Mesendoderm (in vitro differentiated cells): ENCODE measurements around the gene AKAP6.

Experiments
- DNase-seq: peaks from one replicate; pipeline ENCODE4 v3.0.0; 2013
- H2AK5ac ChIP-seq: 2 replicates; pipeline ENCODE4 v1.6.1; 2013; ENCODE audit warnings: low read length, inconsistent platforms
- H2BK120ac ChIP-seq: 2 replicates; pipeline ENCODE4 v1.6.1; 2013; ENCODE audit warnings: low read depth, mild to moderate bottlenecking, low read length, moderate library complexity, mixed read lengths
- H2BK15ac ChIP-seq: replicated peaks from 2 replicates; pipeline ENCODE4 v1.6.1; 2013; ENCODE audit warnings: low read depth, mild to moderate bottlenecking, moderate library complexity
- H2BK5ac ChIP-seq: 2 replicates; pipeline ENCODE4 v1.6.1; 2013; ENCODE audit warnings: low read length, inconsistent platforms
- H3K18ac ChIP-seq: 2 replicates; pipeline ENCODE4 v1.6.1; 2013; ENCODE audit warnings: mild to moderate bottlenecking, low read length, mixed read lengths
- H3K23ac ChIP-seq: one replicate; pipeline ENCODE4 v1.6.1; 2013; ENCODE audit warnings: low read length
- H3K27ac ChIP-seq: 2 replicates; pipeline ENCODE4 v1.5.1; 2013; ENCODE audit warnings: low read depth, mild to moderate bottlenecking, inconsistent platforms, low read length, moderate library complexity
- H3K27me3 ChIP-seq: 2 replicates; pipeline ENCODE4 v1.6.1; 2013; ENCODE audit warnings: low read length, control low read depth, mild to moderate bottlenecking, inconsistent platforms; ENCODE audit not compliant: insufficient read depth, poor library complexity
- H3K36me3 ChIP-seq: 2 replicates; pipeline ENCODE4 v1.6.1; 2013; ENCODE audit warnings: low read length, inconsistent platforms; ENCODE audit not compliant: control insufficient read depth, insufficient read depth
- H3K4ac ChIP-seq: one replicate; pipeline ENCODE4 v1.6.1; 2013; ENCODE audit warnings: low read depth, mild to moderate bottlenecking, low read length, moderate library complexity
- H3K4me1 ChIP-seq: 2 replicates; pipeline ENCODE4 v1.6.1; 2013; ENCODE audit warnings: low read depth, low read length, inconsistent platforms; ENCODE audit not compliant: control insufficient read depth
- H3K4me2 ChIP-seq: 2 replicates; pipeline ENCODE4 v1.6.1; 2013; ENCODE audit warnings: low read length
- H3K4me3 ChIP-seq: 2 replicates; pipeline ENCODE4 v1.5.1; 2013; ENCODE audit warnings: mild to moderate bottlenecking, low read length
- H3K56ac ChIP-seq: one replicate; pipeline ENCODE4 v1.6.1; 2013; ENCODE audit warnings: low read length
- H3K79me1 ChIP-seq: 2 replicates; pipeline ENCODE4 v1.6.1; 2013; ENCODE audit warnings: low read length, inconsistent platforms
- H3K79me2 ChIP-seq: 2 replicates; pipeline ENCODE4 v1.6.1; 2013; ENCODE audit warnings: mild to moderate bottlenecking, low read length; ENCODE audit not compliant: control insufficient read depth, insufficient read depth
- H3K9ac ChIP-seq: 2 replicates; pipeline ENCODE4 v1.6.1; 2013; ENCODE audit warnings: low read length, inconsistent platforms
- H4K5ac ChIP-seq: one replicate; pipeline ENCODE4 v1.6.1; 2013; ENCODE audit warnings: low read length
- H4K8ac ChIP-seq: one replicate; pipeline ENCODE4 v1.6.1; 2013; ENCODE audit warnings: low read depth, mild to moderate bottlenecking, control low read depth, low read length, moderate library complexity
- WGBS: extraction: QIAGEN DNeasy Blood & Tissue Kit; methylation state at CpG from one replicate; pipeline ENCODE4 v1.1.7; 2013; ENCODE audit warnings: low lambda C conversion rate, missing lambda C conversion rate; ENCODE audit not compliant: insufficient coverage; ENCODE audit errors: extremely low coverage; 5-methylcytosine and 5-hydroxymethylcytosine counted together

The AKAP6 gene

DNA sequence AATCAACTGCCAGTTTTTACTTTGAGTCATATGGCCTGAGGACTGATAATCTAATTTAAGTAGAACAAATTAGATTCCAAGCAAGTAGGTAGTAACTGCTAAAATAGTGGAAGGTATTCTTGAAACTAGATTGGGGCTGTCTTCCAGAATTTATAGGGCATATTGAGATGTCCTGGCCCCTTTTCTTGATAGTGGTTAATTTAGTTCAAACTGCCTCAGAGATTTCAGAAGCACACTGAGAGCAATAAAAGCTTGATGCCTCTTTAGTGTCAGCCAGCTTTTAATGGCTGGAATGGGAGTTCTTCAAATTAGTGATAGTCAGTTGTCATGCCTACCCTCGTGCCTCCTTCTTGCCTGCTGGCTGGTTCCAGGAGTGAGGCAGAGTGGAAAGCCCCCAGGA lies 120.5 kb downstream of the AKAP6 start:
- Histone ChIP-seq H4K5ac (no peak overlapping the region), H3K18ac (no peak overlapping the region), H2BK5ac (no peak overlapping the region), H2BK120ac (no peak overlapping the region), H3K4me3 (no peak overlapping the region), H3K4me1 (no peaks in the 10 kb centered on the region), H3K79me1 (no peaks in the 10 kb centered on the region), H2AK5ac (no peak overlapping the region), H3K4ac (no peak overlapping the region), H3K27me3 (no peaks in the 10 kb centered on the region), H3K23ac (no peak overlapping the region), H4K8ac (no peak overlapping the region), H3K9ac (no peak overlapping the region), H2BK15ac (no peak overlapping the region), H3K27ac (no peak overlapping the region), H3K4me2 (no peak overlapping the region), H3K36me3 (no peaks in the 10 kb centered on the region), H3K79me2 (no peaks in the 10 kb centered on the region), H3K56ac (no peak overlapping the region)
- no CpG with 5 or more reads among the region's 1 CpG for WGBS
- no peak for DNase-seq

DNA sequence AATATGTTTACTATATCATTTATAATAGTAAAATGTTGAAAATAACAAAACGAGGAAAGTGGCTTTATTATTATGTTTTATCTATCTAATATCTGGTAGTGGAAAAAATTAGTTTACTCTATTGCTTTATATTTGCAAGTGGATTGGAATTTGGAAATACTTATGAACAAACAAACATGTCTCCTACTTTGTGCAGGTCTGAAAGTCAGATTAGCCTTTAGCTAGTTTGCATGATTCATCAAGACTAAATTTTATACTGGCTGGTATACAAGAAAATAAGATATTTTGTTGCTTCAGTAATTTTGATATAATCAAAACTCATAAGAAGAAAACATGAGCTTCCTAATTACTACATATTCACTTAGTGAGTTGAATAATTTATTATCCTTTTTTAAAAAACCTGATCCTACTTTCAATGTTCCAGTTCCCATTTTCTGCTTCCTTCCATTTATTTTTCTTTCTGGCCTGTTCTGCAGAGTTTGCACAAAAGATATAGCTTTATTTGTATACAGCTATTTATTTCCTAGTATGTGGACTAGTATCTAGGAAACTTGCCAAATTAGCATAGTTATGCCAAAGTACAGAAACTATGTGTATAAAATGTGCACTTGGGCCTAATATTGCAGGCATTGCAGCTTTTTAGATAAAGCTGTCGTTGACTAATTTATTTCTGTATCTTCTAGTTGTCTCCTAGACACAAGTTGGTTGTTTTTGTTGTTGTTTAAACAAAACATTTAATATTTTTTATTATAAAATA lies 122.0 kb downstream of the AKAP6 start:
- Histone ChIP-seq H2BK5ac (no peak overlapping the region), H3K27me3 (no peaks in the 10 kb centered on the region), H3K56ac (no peak overlapping the region), H3K4ac (no peak overlapping the region), H3K27ac (no peak overlapping the region), H3K18ac (no peak overlapping the region), H3K4me2 (no peak overlapping the region), H3K4me1 (no peaks in the 10 kb centered on the region), H3K23ac (no peak overlapping the region), H4K5ac (no peak overlapping the region), H2BK15ac (no peak overlapping the region), H4K8ac (no peak overlapping the region), H2AK5ac (no peak overlapping the region), H2BK120ac (no peak overlapping the region), H3K9ac (no peak overlapping the region), H3K79me1 (no peaks in the 10 kb centered on the region), H3K79me2 (no peaks in the 10 kb centered on the region), H3K4me3 (no peak overlapping the region), H3K36me3 (no peaks in the 10 kb centered on the region)
- WGBS, result no CpG with 5 or more reads among the region's 2 CpGs
- DNase-seq, result no peak

DNA sequence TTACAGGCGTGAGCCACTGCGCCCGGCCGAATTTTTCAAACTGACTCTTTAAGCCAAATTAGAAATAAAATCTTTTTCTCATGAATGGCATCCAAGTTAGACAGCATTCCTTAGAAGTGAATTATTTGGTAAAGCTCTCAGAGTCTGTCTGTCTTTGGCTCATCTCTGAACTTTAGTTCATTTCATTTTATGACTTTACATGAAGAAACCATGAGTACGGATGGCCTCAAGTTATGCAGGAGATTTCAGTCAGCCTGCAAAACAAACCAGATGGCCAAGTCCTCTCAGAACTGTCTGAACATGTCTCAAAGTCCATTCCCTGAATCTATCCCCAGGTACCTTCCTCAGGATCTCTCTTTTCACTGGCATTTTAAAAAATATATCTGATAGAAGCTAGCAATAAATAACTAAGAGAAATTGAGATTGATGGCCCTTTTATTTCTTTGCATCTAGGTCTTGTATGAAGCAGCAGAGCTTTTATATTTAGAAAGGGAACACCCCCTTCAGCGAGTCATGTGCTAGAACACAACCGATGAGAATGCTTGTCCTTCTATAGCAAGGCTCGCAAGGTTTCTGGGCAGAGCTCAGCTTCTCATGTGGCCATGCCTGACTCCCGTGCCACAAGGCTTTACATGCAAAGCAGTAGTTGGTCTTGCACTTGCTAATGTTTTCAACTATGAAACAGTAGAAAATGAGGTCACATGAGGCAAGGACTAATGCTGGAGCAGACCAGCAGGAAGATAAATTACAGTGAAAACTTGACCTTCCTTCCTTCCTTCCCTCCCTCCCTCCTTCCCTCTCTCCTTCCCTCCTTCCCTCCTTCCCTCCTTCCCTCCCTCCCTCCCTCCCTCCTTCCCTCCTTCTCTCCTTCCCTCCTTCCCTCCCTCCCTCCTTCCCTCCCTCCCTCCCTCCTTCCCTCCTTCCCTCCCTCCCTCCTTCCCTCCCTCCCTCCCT lies 125.0 kb downstream of the AKAP6 start:
- Histone ChIP-seq H2BK15ac (no peak overlapping the region), H3K4ac (no peak overlapping the region), H3K79me2 (no peaks in the 10 kb centered on the region), H4K8ac (no peak overlapping the region), H3K23ac (no peak overlapping the region), H3K27ac (no peak overlapping the region), H3K79me1 (no peaks in the 10 kb centered on the region), H3K4me2 (no peak overlapping the region), H4K5ac (no peak overlapping the region), H3K27me3 (no peaks in the 10 kb centered on the region), H3K4me1 (no peaks in the 10 kb centered on the region), H3K56ac (no peak overlapping the region), H3K9ac (no peak overlapping the region), H3K36me3 (no peaks in the 10 kb centered on the region), H2AK5ac (no peak overlapping the region), H3K18ac (no peak overlapping the region), H2BK120ac (no peak overlapping the region), H3K4me3 (no peak overlapping the region), H2BK5ac (no peak overlapping the region)
- no peak for DNase-seq
- no CpG with 5 or more reads among the region's 9 CpGs for WGBS

DNA sequence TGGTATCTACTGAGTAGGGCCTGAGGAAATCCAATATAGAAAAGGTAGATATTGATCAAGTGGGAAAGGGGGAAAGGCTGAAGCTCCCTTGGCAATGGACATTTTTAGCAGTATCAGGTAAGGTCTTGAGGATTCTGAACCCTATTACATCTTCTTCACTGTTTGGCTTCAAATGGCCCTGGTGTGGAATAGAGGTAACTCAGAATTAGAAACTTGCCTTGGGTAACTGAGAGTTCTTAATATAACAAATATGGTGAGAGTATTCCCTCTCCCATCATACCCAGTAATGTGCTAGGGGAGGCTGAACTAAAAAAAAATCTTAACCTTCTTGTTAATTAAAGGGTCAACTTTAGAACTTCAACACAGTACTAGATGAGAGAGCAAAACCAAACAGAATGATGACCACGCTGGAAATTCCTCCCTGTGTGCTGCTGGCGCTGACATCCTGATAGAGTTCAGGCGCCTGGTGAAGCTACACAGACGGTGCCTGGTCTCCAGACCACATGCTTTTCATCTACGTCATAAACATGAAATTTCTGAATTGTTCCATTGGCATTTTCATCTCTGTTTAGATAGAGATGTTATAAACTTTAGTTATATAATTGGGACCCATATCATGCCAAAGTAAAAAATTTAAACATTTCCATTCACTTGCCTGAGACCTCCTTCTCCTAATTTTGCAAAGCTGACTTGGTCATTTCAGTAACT lies 128.3 kb downstream of the AKAP6 start:
- H4K5ac ChIP-seq, result no peak overlapping the region
- H3K18ac ChIP-seq, result no peak overlapping the region
- no peak overlapping the region for H3K23ac ChIP-seq
- H3K79me1 ChIP-seq, result no peaks in the 10 kb centered on the region
- H3K9ac ChIP-seq, result no peak overlapping the region
- H3K56ac ChIP-seq, result no peak overlapping the region
- no peaks in the 10 kb centered on the region for H3K79me2 ChIP-seq
- no peak overlapping the region for H2BK5ac ChIP-seq
- H3K36me3 ChIP-seq, result no peaks in the 10 kb centered on the region
- no peak for DNase-seq
- no peak overlapping the region for H2BK15ac ChIP-seq
- no peaks in the 10 kb centered on the region for H3K4me1 ChIP-seq
- no peak overlapping the region for H3K4ac ChIP-seq
- no CpG with 5 or more reads among the region's 5 CpGs for WGBS
- no peak overlapping the region for H3K27ac ChIP-seq
- H3K4me3 ChIP-seq, result no peak overlapping the region
- no peak overlapping the region for H3K4me2 ChIP-seq
- no peak overlapping the region for H2AK5ac ChIP-seq
- no peak overlapping the region for H4K8ac ChIP-seq
- no peaks in the 10 kb centered on the region for H3K27me3 ChIP-seq
- H2BK120ac ChIP-seq, result no peak overlapping the region

DNA sequence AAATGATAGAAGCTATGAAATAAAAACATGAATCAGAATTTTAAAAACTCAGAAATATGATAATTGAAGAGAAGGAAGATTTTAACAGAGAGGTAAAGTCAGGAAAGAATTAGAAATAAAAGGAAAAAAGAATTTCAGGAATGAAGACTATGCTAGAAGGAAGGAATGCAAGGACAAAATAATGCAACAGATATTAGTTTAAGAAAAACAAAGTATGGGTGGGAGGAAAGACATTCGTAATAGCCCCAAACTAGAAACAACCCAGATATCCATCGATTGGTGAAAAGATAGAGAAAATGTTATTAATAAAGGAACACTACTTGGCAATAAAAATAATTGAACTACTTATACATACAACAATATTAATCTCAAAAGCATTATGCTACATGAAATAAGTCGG lies 129.6 kb downstream of the AKAP6 start:
- Histone ChIP-seq H3K36me3 (no peaks in the 10 kb centered on the region), H3K56ac (no peak overlapping the region), H2BK5ac (no peak overlapping the region), H3K79me1 (no peaks in the 10 kb centered on the region), H3K23ac (no peak overlapping the region), H2BK15ac (no peak overlapping the region), H2AK5ac (no peak overlapping the region), H4K5ac (no peak overlapping the region), H3K4ac (no peak overlapping the region), H3K9ac (no peak overlapping the region), H3K4me2 (no peak overlapping the region), H3K27ac (no peak overlapping the region), H3K4me3 (no peak overlapping the region), H4K8ac (no peak overlapping the region), H3K18ac (no peak overlapping the region), H3K79me2 (no peaks in the 10 kb centered on the region), H3K4me1 (no peaks in the 10 kb centered on the region), H3K27me3 (no peaks in the 10 kb centered on the region), H2BK120ac (no peak overlapping the region)
- DNase-seq, result no peak
- no CpG with 5 or more reads among the region's 3 CpGs for WGBS
